Coronary artery (tissue), 2 donors: ENCODE results near the gene LRP4.

Source experiments
- DNase-seq: peaks from one replicate; pipeline ENCODE4 v3.0.0-alpha.2; 2017; ENCODE audit warnings: low spot score
- H3K27ac ChIP-seq, 2 donors: fragments of 200-600 bp; sonication (generic); one replicate each; pipeline ENCODE4 v1.5.1; 2016 to 2019
- H3K4me3 ChIP-seq: fragments of 200-600 bp; sonication (generic); 2 replicates; pipeline ENCODE4 v1.5.1; 2016; ENCODE audit warnings: mild to moderate bottlenecking, moderate library complexity
- CTCF ChIP-seq: fragments of 200-600 bp; sonication (generic); IDR thresholded peaks from one replicate; pipeline ENCODE4 v1.5.1; 2019; ENCODE audit warnings: antibody characterized with exemption

The LRP4 gene

GRCh38 chr11:46913484-46913883 lies 4.9 kb downstream of the LRP4 start:
- no peak for DNase-seq
- Histone ChIP-seq H3K4me3 (no peak overlapping the region), H3K27ac (no peak overlapping the region)
- TF ChIP-seq CTCF: no peak

GRCh38 chr11:46912526-46913150 lies 5.7 kb downstream of the LRP4 start:
- no peak overlapping the region for H3K4me3 ChIP-seq
- DNase-seq: no peak
- no peak overlapping the region for H3K27ac ChIP-seq
- TF ChIP-seq CTCF: no peak

- Histone ChIP-seq H3K4me3 (no peak overlapping the region), H3K27ac (no peak overlapping the region)
These were observed 10.7 kb downstream of the LRP4 start for GRCh38 chr11:46907606-46908005.

GRCh38 chr11:46906609-46907041 lies 11.7 kb downstream of the LRP4 start:
- Histone ChIP-seq H3K27ac (peak overlapping the region in 1 of 2 donors; percentile 22), H3K4me3 (no peak overlapping the region)
- no peak for DNase-seq
- TF ChIP-seq CTCF: no peak

More at GRCh38 chr11:46907606-46908005, 10.7 kb downstream of the LRP4 start:
- no peak for DNase-seq
- no peak for TF ChIP-seq CTCF

- H3K27ac ChIP-seq: no peak overlapping the region
- H3K4me3 ChIP-seq: no peak overlapping the region
- TF ChIP-seq CTCF: no peak
- no peak for DNase-seq
These were observed 12.5 kb downstream of the LRP4 start for GRCh38 chr11:46905806-46906205.

- DNase-seq: no peak
- H3K27ac ChIP-seq: no peak overlapping the region
- TF ChIP-seq CTCF: no peak
- no peak overlapping the region for H3K4me3 ChIP-seq
These were observed 14.5 kb downstream of the LRP4 start for GRCh38 chr11:46903846-46904245.

- TF ChIP-seq CTCF: no peak
- DNase-seq: no peak
- Histone ChIP-seq H3K27ac (no peak overlapping the region), H3K4me3 (no peak overlapping the region)
These were observed 15.7 kb downstream of the LRP4 start for GRCh38 chr11:46902694-46903093.
